Cardiac muscle cell (in vitro differentiated cells and primary cell): ENCODE measurements around the gene HNF1A. TPM values are rescaled to one million over a fixed set of nuclear protein-coding genes. Genes with fewer than 3 reads are reported as not detected.
A peak's percentile ranks its signal among the peaks of the same experiment; 100 is the strongest.

Source experiments
- DNase-seq, 2 donors: peaks; one replicate each; pipeline versions ENCODE4 v3.0.0 to v3.0.0-alpha.2; 2010 to 2017; ENCODE audit warnings: low read depth in 1 of 2, low spot score in 1 of 2
- H3K27ac ChIP-seq: fragments of 200-600 bp; sonication (generic); 2 replicates; pipeline ENCODE4 v1.5.1; 2016
- H3K27me3 ChIP-seq: fragments of 200-600 bp; sonication (generic); 2 replicates; pipeline ENCODE4 v1.6.0; 2016; ENCODE audit warnings: control low read depth
- H3K36me3 ChIP-seq: fragments of 200-600 bp; sonication (generic); 2 replicates; pipeline ENCODE4 v1.5.1; 2016; ENCODE audit warnings: control low read depth
- H3K4me1 ChIP-seq: fragments of 200-600 bp; sonication (generic); 2 replicates; pipeline ENCODE4 v1.8.1; 2017; ENCODE audit warnings: low read depth, mild to moderate bottlenecking, mixed run types
- H3K4me3 ChIP-seq: fragments of 200-600 bp; sonication (generic); 2 replicates; pipeline ENCODE4 v1.5.1; 2016; ENCODE audit warnings: mild to moderate bottlenecking
- H3K9me3 ChIP-seq: fragments of 200-600 bp; sonication (generic); 2 replicates; pipeline ENCODE4 v1.5.1; 2017; ENCODE audit warnings: low read depth, mild to moderate bottlenecking, control low read depth
- CTCF ChIP-seq: IDR thresholded peaks from 2 replicates; pipeline ENCODE4 v1.5.1; 2012; ENCODE audit warnings: low read depth, mild to moderate bottlenecking, low read length
- polyA plus RNA-seq: library from polyadenylated mRNA; unstranded; fragments of >200 nt; fragmentation: Nextera tagmentation; extraction: Ambion mirVana; gene quantifications from 2 replicates; pipeline ENCODE4 v1.2.1, GENCODE V29; 2016
- total RNA-seq: library from RNA; depleted of rRNA; stranded (reverse); fragments of >200 nt; gene quantifications from 2 replicates; pipeline ENCODE4 v1.2.3, GENCODE V29; 2016

The HNF1A gene
- total and polyA plus RNA-seq, 2 experiments from 2014 or later = not detected

GRCh38 chr12:120979862-120980696, 1.7 kb downstream of the HNF1A start:
- Histone ChIP-seq H3K4me1 (no peaks in the 10 kb centered on the region), H3K27ac (no peak overlapping the region), H3K4me3 (no peak overlapping the region), H3K27me3 (no peaks in the 10 kb centered on the region), H3K9me3 (no peaks in the 10 kb centered on the region), H3K36me3 (no peaks in the 10 kb centered on the region)
- peak in 1 of 2 donors; percentile 28 for DNase-seq
- TF ChIP-seq CTCF = no peak

DNA sequence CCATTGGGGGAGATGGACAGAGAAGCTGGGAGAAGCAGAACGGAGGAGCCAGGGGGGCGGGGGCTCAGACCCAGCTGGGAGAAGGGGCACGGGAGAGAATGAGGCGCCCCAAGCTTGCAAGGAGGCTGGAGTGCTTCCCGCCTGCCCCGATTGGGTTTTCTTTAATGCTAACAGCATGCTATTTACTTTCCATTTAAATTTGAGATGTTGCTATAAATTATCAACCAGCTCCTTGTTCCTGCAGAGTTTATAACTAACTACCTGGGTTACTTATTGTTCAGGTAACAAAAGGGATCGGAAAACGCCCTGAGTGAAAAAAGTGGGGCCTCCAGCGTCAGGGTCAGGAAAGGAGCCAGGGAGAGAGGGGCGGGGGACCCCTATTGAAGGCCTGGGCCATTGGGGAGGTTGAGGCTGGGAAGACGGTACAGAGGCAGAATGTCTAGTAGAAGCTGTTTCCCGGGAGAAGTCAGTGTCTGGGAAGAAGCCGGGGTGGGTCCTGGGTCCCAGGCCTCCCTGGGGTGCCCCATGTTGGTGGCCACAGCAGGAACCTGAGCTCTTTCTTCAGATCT, 2.5 kb downstream of the HNF1A start:
- DNase-seq = no peak
- Histone ChIP-seq H3K4me3 (no peak overlapping the region), H3K36me3 (no peaks in the 10 kb centered on the region), H3K4me1 (no peaks in the 10 kb centered on the region), H3K9me3 (no peaks in the 10 kb centered on the region), H3K27me3 (no peaks in the 10 kb centered on the region), H3K27ac (no peak overlapping the region)
- no peak for TF ChIP-seq CTCF

- no peak for DNase-seq
- Histone ChIP-seq H3K4me3 (no peak overlapping the region), H3K27ac (no peak overlapping the region), H3K4me1 (no peaks in the 10 kb centered on the region), H3K36me3 (no peaks in the 10 kb centered on the region), H3K9me3 (no peaks in the 10 kb centered on the region), H3K27me3 (no peaks in the 10 kb centered on the region)
- no peak for TF ChIP-seq CTCF
Observed at GRCh38 chr12:120981407-120981941, 3.1 kb downstream of the HNF1A start.

GRCh38 chr12:120982659-120983058, 4.3 kb downstream of the HNF1A start:
- Histone ChIP-seq H3K27me3 (no peaks in the 10 kb centered on the region), H3K27ac (no peak overlapping the region), H3K36me3 (no peaks in the 10 kb centered on the region), H3K4me3 (no peak overlapping the region), H3K4me1 (no peaks in the 10 kb centered on the region), H3K9me3 (no peaks in the 10 kb centered on the region)
- no peak for DNase-seq
- no peak for TF ChIP-seq CTCF

DNA sequence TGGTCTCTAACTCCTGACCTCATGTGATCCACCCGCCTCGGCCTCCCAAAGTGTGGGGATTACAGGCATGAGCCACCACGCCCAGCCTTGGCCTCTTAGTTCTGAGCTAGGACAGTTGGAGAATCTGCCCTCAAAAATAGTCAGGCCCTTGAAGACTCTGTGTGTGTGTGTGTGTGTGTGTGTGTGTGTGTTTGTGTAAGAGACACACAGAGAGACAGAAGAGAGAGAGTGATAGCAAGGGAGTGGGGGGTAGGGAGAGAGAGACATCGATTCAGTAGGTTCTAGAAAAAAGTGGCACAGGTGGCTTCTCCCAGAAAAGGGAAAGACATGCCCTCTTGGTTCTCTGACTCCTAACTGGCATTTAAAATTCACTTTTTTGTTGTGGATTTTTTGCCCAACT, 5.4 kb downstream of the HNF1A start:
- Histone ChIP-seq H3K27ac (no peak overlapping the region), H3K27me3 (no peaks in the 10 kb centered on the region), H3K36me3 (no peaks in the 10 kb centered on the region), H3K9me3 (no peaks in the 10 kb centered on the region), H3K4me3 (no peak overlapping the region), H3K4me1 (no peaks in the 10 kb centered on the region)
- no peak for TF ChIP-seq CTCF
- no peak for DNase-seq
